HG03558 (cell line): ENCODE data around the gene ARHGAP5.
"Not testable (repeated sequence)": the region's sequence is repeated elsewhere in the genome, so short reads cannot be mapped to it uniquely, and the experiment has no call there.

ENCODE experiments used
- ATAC-seq: cut with Tn5 transposase; IDR thresholded peaks from one replicate; pipeline ENCODE4 v1.9.1; 2021; ENCODE audit warnings: moderate number of reproducible peaks; ENCODE audit not compliant: unreplicated experiment; ENCODE audit errors: extremely low read depth

Gene ARHGAP5

DNA sequence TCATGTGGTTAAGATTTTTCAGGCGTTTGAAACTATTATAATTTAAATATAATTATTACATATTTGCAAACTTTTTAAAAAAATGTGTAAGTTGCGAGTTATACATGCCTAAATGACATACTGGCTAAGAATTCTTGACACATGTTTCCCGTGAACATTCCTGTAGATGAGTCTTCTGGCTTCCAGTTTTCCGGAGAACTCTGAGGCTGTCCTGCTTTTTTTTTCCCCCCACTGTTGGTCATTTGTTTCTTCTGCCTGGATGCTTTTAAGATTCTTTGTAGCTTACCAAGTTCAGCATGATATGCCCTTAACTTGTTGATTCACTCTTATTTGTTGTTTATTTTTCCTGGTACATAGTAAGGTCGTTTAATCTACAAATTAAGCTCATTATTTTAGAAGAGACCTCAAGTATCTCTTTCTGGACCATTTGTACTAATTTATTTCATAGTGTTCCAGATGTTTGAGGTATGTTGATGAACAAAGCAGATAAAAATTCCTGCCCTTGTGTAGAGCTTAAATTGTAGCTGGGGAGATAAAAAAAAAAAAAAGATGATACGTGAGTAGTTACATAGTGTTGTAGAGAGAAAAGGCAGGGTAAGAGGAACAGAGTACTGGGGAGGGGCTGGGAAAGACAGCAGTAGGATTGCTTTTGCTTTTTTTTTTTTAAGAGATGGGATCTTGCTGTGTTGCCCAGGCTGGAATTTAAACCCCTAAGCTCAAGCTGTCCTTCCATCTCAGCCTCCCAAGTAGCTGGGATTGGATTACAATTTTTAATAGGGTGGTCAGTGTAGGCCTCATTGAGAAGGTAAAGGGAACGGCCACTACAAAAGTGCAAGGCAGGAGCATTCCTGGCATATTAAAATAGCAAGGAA lies 32.8 kb downstream of the ARHGAP5 start:
- ATAC-seq: no peak

GRCh38 chr14:32110548-32110896 lies 33.4 kb downstream of the ARHGAP5 start:
- ATAC-seq: no peak

GRCh38 chr14:32121536-32121935 lies 44.4 kb downstream of the ARHGAP5 start:
- ATAC-seq: no peak

GRCh38 chr14:32121948-32122347 lies 44.8 kb downstream of the ARHGAP5 start:
- no peak for ATAC-seq

DNA sequence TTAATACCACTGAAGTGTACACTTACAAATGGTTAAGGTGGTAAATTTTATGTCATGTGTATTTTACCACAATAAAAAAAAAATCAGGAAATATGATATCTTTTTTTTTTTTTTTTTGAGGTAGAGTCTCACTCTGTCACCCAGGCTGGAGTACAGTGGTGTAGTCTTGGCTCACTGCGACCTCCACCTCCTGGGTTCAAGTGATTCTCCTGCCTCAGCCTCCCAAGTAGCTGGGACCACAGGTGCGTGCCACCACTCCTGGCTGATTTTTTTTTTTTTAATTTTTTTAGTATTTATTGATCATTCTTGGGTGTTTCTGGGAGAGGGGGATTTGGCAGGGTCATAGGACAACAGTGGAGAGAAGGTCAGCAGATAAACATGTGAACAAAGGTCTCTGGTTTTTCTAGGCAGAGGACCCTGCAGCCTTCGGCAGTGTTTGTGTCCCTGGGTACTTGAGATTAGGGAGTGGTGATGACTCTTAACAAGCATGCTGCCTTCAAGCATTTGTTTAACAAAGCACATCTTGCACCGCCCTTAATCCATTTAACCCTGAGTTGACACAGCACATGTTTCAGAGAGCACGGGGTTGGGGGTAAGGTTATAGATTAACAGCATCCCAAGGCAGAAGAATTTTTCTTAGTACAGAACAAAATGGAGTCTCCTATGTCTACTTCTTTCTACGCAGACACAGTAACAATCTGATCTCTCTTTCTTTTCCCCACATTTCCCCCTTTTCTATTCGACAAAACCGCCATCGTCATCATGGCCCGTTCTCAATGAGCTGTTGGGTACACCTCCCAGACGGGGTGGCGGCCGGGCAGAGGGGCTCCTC lies 50.0 kb downstream of the ARHGAP5 start:
- not testable (repeated sequence) for ATAC-seq

- ATAC-seq: not testable (repeated sequence)
These were observed 50.9 kb downstream of the ARHGAP5 start for GRCh38 chr14:32127731-32128654.

DNA sequence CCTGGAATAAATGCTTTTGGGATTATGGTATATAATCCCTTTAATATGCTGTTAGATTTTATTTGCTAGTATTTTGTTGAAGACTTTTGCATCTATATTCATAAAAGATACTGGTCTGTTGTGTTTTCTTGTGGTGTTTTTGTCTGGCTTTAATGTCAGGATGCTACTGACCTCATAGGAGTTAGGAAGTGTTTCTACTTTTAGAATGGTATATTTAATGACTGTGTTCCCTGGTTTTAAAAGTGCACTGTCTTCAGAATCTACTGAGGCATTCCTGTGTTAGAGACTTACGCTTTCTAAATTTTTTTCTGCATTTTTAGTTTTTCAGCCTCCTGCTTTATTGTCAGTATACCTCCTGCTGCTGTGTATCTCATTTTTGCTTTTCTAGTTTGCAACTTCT lies 51.6 kb downstream of the ARHGAP5 start:
- ATAC-seq: no peak

GRCh38 chr14:32129124-32129523 lies 52.0 kb downstream of the ARHGAP5 start:
- ATAC-seq: no peak

DNA sequence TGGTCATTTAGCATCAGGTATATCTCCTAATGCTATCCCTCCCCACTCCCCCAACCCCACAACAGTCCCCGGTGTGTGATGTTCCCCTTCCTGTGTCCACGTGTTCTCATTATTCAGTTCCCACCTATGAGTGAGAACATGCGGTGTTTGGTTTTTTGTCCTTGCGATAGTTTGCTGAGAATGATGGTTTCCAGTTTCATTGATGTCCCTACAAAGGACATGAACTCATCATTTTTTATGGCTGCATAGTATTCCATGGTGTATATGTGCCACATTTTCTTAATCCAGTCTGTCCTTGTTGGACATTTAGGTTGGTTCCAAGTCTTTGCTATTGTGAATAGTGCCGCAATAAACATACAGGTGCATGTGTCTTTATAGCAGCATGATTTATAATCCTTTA lies 54.6 kb downstream of the ARHGAP5 start:
- ATAC-seq: not testable (repeated sequence)

- ATAC-seq: no peak
These were observed 57.5 kb downstream of the ARHGAP5 start for GRCh38 chr14:32134448-32135097.

DNA sequence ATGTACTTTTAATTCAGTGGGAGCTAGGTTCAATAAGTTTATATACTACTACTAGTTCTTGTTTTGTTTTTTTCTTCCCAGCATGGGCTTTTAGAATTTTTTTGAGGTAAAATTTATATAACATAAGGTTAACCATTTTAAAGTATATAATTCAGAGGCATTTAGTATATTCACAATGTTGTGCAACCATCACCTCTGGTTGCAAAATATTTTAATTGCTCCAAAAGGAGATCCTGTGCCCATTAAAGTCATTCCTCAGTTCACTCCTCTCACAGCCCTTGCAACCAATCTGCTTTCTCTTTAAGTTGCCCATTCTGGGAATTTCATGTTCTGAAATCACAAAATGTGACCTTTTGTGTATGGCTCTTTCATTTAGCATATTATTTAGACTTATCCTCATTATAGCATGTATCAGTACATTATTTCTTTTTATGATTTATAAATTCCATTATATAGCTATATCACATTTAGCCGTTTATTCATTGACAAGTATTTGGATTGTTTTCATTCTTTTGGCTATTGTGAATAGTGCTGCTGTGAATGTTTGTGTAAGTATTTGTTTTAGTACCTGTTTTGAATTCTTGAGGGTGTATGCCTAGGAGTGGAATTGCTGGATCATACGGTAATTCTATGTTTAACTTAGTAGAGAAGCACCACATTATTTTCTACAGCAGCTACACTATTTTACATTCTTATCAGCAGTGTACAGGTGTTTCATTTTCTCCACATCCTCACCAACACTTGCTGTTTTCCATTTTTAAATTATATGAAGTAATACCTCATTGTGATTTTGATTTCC lies 59.1 kb downstream of the ARHGAP5 start:
- no peak for ATAC-seq

DNA sequence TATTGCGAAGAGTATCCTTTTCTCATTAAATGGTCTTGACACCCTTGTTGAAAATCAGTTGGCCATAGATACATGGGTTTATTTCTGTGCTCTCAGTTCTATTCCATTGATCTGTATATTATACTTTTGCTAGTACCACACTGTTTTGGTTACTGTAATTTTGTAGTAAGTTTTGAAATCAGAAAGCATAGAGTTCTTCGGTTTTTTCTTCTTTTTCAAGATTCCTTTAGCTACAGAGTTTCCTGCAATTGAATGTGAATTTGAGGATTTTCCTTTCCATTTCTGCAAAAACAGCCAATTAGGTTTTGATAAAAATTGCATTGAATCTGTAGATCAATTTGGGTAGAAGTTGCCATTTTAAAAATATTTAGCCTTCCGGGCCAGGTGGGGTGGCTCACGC lies 60.2 kb downstream of the ARHGAP5 start:
- ATAC-seq: no peak

GRCh38 chr14:32137892-32138291 lies 60.8 kb downstream of the ARHGAP5 start:
- ATAC-seq: no peak

- ATAC-seq: no peak
These were observed 65.2 kb downstream of the ARHGAP5 start for GRCh38 chr14:32142341-32142740.

DNA sequence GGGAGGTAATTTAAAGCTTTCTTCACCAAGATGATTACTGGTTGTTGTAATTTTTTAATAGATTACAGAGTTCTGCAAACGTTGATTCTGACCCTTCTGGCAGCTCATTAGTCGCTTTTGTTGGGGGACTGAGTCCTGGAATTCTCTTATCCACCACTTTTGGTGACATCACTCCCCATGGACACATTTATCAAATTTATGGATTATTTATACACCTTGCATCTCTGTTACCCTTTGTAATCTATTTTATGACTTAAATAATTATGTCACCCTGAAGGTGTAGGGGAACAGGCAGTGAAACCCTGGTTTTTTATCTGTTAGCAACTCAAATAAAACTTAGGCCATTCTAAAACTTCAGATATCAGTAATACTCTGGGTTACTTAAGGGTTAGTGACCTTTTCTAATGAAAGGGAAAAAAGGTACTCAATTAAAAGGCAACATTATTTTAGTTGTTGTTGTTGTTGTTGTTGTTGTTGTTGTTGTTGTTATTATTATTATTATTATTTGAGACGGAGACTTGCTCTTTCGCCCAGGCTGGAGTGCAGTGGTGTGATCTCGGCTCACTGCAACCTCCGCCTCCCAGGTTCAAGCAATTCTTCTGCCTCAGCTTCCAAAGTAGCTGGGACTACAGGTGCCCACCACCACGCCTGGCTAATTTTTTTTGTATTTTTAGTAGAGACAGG lies 65.8 kb downstream of the ARHGAP5 start:
- no peak for ATAC-seq

DNA sequence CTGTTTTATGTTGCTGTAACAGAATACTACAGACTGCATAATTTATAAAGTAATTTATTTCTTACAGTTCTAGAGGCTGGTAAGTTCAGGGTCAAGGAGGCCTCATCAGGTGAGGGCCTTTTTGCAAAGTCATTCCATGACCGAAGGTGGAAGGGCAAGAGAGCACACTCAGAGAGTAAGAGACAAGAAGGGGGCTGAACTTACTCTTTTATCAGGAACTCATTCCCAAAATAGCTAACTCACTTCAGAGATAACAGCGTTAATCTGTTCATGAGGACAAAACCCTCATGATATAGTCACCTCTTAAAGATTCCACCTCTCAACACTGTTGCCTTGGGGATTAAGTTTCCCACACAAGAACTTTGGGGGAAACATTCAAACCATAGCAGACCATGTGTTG lies 73.3 kb downstream of the ARHGAP5 start:
- ATAC-seq: no peak

DNA sequence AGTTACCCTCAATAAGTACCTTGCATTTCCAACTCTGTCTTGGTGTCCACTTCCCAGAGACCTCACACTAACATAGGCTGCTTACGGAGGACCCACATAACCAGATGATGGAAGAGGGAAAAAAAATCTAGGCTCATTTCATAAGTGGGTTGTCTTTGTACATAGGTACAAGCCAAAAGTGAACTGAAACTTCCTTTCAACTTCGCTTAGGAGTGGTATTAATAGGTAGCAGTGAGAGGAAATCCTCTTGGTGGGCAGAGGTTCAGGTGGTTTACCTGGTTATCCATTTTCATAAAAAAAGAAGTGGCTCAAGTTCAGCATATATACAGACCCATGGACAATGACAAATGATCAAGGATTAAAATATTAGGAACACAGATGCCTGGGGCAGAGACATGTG lies 88.9 kb downstream of the ARHGAP5 start:
- no peak for ATAC-seq

GRCh38 chr14:32166924-32167323 lies 89.8 kb downstream of the ARHGAP5 start:
- ATAC-seq: no peak

- ATAC-seq: no peak
These were observed 90.8 kb downstream of the ARHGAP5 start for GRCh38 chr14:32167907-32168306.
